HG02642 (cell line): ENCODE measurements around the gene STAC3.

Experiments used
- ATAC-seq: cut with Tn5 transposase; IDR thresholded peaks from one replicate; pipeline ENCODE4 v1.9.1; 2021; ENCODE audit warnings: mild to moderate bottlenecking; ENCODE audit not compliant: unreplicated experiment, poor library complexity

STAC3 gene

GRCh38 chr12:57213763-57214397, 37.1 kb downstream of the STAC3 start:
- ATAC-seq: no peak

GRCh38 chr12:57213058-57213715, 37.8 kb downstream of the STAC3 start:
- ATAC-seq: peak; percentile 42

GRCh38 chr12:57212701-57213057, 38.3 kb downstream of the STAC3 start:
- no peak for ATAC-seq

GRCh38 chr12:57211791-57212700, 38.9 kb downstream of the STAC3 start:
- no peak for ATAC-seq

- no peak for ATAC-seq
These were observed 39.9 kb downstream of the STAC3 start for GRCh38 chr12:57210926-57211692.

- ATAC-seq: no peak
These were observed 40.5 kb downstream of the STAC3 start for GRCh38 chr12:57210461-57210860.

GRCh38 chr12:57209916-57210315, 41.1 kb downstream of the STAC3 start:
- no peak for ATAC-seq

GRCh38 chr12:57208631-57209282, 42.2 kb downstream of the STAC3 start:
- no peak for ATAC-seq

- ATAC-seq: no peak
These were observed 43.0 kb downstream of the STAC3 start for GRCh38 chr12:57207731-57208630.

GRCh38 chr12:57205931-57206330, 45.1 kb downstream of the STAC3 start:
- ATAC-seq: no peak

GRCh38 chr12:57205186-57205585, 45.8 kb downstream of the STAC3 start:
- no peak for ATAC-seq

GRCh38 chr12:57204454-57204853, 46.5 kb downstream of the STAC3 start:
- no peak for ATAC-seq

GRCh38 chr12:57203791-57204190, 47.2 kb downstream of the STAC3 start:
- no peak for ATAC-seq

- ATAC-seq: no peak
These were observed 47.8 kb downstream of the STAC3 start for GRCh38 chr12:57203201-57203600.

GRCh38 chr12:57202321-57202720, 48.7 kb downstream of the STAC3 start:
- no peak for ATAC-seq

GRCh38 chr12:57201631-57202030, 49.4 kb downstream of the STAC3 start:
- no peak for ATAC-seq

- ATAC-seq: no peak
These were observed 49.8 kb downstream of the STAC3 start for GRCh38 chr12:57201219-57201618.

- ATAC-seq: no peak
These were observed 50.5 kb downstream of the STAC3 start for GRCh38 chr12:57200497-57200896.

GRCh38 chr12:57199191-57199590, 51.8 kb downstream of the STAC3 start:
- no peak for ATAC-seq
